Body of pancreas (tissue), 4 donors: Measurements from ENCODE around the gene AP1M1.

ENCODE experiments used
- POLR2A ChIP-seq, 3 donors: fragments of 450-650 bp; IDR thresholded peaks; one replicate each; pipeline ENCODE4 v1.6.1; 2016; ENCODE audit warnings: antibody characterized with exemption in 3 of 3, mild to moderate bottlenecking in 2 of 3
- TF ChIP-seq, protein P1 (sequence below), 7 experiments: fragments of 450-650 bp in 4 of 7; fragments of 200-600 bp in 3 of 7; sonication (generic) in 3 of 7; IDR thresholded peaks; one replicate each; pipeline ENCODE4 v1.5.1; 2016 to 2019; ENCODE audit warnings: antibody characterized with exemption in 7 of 7

DNA sequence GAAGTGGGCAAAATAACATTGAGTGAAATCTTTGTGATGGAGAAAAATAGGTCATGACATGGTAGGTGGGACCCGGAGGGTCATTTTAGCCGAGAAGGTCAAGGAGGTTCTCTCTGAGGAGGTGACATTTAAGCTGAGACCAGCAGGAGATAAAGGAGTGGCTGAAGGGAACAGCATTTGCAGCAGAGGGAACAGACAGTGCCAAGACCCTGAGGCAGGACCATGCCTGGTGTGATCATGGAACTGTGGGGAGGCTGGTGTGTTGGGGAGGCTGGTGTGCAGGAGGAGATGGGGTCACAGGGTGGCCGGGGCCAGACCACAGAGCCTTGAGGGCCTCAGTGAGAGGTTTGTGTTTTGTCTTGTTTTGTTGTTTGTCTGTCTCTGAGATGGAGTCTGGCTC, 67.5 kb downstream of the AP1M1 start:
- TF ChIP-seq, protein P1, sequence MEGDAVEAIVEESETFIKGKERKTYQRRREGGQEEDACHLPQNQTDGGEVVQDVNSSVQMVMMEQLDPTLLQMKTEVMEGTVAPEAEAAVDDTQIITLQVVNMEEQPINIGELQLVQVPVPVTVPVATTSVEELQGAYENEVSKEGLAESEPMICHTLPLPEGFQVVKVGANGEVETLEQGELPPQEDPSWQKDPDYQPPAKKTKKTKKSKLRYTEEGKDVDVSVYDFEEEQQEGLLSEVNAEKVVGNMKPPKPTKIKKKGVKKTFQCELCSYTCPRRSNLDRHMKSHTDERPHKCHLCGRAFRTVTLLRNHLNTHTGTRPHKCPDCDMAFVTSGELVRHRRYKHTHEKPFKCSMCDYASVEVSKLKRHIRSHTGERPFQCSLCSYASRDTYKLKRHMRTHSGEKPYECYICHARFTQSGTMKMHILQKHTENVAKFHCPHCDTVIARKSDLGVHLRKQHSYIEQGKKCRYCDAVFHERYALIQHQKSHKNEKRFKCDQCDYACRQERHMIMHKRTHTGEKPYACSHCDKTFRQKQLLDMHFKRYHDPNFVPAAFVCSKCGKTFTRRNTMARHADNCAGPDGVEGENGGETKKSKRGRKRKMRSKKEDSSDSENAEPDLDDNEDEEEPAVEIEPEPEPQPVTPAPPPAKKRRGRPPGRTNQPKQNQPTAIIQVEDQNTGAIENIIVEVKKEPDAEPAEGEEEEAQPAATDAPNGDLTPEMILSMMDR (IDR thresholded peaks at IDR 0.05): no peak
- no peak for TF ChIP-seq POLR2A (IDR thresholded peaks at IDR 0.05)
